Esophagus muscularis mucosa (tissue), 4 donors: ENCODE data around the gene ANKS1B.

Experiments
- CTCF ChIP-seq, 3 experiments: fragments of 200-600 bp in 2 of 3; fragments of 450-650 bp in 1 of 3; sonication (generic) in 2 of 3; IDR thresholded peaks; one replicate each; pipeline ENCODE4 v1.5.1; 2017 to 2019; ENCODE audit warnings: antibody characterized with exemption in 3 of 3, mild to moderate bottlenecking in 2 of 3, moderate library complexity in 1 of 3
- EP300 ChIP-seq: sonication (generic); formaldehyde crosslinking; IDR thresholded peaks from one replicate; pipeline ENCODE4 v1.6.1; 2017; ENCODE audit warnings: antibody characterized with exemption
- POLR2A ChIP-seq: fragments of 450-650 bp; IDR thresholded peaks from one replicate; pipeline ENCODE4 v1.6.1; 2017; ENCODE audit warnings: antibody characterized with exemption, moderate library complexity, mild to moderate bottlenecking, low read depth
- POLR2AphosphoS5 ChIP-seq, 2 donors: sonication (generic); formaldehyde crosslinking; IDR thresholded peaks; one replicate each; pipeline ENCODE4 v1.6.1; 2017; ENCODE audit warnings: antibody characterized with exemption in 2 of 2

- no peak for TF ChIP-seq CTCF (IDR thresholded peaks at IDR 0.05)
- TF ChIP-seq POLR2A: no peak
- TF ChIP-seq EP300: no peak
- TF ChIP-seq POLR2AphosphoS5 (IDR thresholded peaks at IDR 0.05): no peak
Measured at GRCh38 chr12:100024974-100025555, 40.3 kb upstream of the ANKS1B start.
